ENCODE measurements around the gene GABRG3. TPM values are rescaled to one million over a fixed set of nuclear protein-coding genes. Genes with fewer than 3 reads are reported as not detected.

Gene GABRG3
- polyA plus RNA-seq, 1 donor: 2.1 TPM

DNA sequence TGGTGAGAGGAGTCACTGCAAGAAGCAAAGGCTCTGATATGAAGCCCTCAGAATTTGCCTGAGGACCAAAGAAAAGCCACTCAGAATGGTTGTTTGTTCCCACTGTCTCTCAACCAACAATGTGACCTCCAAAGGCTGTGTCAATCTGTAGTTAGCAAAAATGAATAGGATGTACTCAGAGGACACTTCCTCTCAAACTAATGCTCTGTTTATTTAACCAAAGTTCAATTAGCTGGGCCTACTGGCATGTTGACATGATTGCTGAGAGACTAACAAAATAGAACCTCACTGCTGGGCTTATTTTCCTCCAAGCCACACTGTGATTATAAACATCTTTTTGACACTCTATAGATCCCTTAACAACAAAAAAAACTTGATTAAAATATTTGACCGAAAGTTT lies 605.6 kb downstream of the GABRG3 start:
- DNase-seq: no peak

GRCh38 chr15:27579738-27580137 lies 608.8 kb downstream of the GABRG3 start:
- DNase-seq: no peak

DNA sequence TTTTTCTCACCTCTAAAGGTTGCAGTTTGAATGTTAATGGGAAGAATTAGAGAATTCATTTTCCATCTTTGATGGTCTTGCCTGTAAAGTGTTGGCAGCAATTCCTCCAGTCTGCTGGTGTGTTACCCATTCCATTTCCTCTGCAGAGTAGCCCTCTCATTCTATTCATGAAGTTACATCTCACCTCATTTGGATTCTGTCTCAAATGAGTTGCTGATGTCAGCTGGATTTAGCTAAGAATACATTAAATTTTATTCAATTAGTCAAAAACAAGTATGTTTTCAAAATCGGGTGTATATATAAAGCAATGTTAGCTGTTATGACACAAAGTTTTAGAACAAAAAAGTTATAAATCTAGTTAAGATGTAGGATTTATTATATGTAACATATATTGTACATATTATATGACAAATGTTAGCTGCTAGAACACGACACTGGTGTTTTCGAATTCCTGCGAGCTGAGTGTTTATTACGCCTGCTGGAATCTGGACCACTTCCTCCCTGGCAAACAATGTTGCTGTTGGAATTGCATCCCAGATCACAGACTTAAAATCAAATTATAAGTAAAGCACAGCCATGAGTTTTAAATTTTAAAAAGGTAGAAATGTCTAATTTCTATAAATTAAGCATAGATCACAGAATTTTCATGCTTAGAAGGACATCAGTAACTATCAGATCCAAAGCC lies 611.9 kb downstream of the GABRG3 start:
- no peak for DNase-seq

DNA sequence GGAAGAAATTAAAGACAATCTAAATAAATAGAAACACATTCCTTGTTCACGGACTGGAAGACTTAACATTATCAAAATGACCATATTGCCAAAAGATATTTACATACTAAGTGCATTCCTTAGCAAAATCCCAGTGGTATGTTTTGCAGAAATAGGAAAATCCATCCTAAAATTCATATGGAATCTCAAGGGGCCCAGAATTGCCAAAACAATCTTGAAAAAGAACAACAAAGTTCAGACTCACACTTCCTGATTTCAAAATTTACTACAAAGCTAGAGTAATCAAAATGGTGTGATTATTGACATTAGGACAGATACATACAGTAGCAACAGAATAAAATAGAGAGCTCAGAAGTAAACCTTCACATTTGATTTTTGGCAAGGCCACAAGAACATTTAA lies 612.7 kb downstream of the GABRG3 start:
- no peak for DNase-seq

- DNase-seq: no peak
Measured at GRCh38 chr15:27585041-27585640, 614.2 kb downstream of the GABRG3 start.

- DNase-seq: no peak
Measured at GRCh38 chr15:27587810-27588209, 616.8 kb downstream of the GABRG3 start.

DNA sequence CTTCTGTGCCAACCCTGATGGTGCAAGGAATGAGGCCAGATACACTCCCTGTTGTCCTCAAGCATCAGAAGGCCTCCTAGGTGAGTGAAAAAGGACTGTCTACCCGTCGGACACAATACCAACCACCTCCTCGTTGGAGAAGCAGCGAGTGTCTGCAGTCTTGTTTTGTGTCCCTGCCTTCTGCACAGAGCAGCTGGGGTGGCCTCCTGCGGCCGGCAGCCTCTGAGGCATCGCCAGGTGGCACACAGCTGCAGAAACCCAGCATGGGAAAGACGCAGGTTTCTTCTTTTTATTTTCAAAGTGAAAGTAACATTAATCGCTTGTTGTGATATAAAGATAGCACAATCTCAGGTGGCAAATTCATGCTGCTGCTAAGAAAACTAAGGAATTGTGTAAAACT lies 618.3 kb downstream of the GABRG3 start:
- DNase-seq: no peak

DNA sequence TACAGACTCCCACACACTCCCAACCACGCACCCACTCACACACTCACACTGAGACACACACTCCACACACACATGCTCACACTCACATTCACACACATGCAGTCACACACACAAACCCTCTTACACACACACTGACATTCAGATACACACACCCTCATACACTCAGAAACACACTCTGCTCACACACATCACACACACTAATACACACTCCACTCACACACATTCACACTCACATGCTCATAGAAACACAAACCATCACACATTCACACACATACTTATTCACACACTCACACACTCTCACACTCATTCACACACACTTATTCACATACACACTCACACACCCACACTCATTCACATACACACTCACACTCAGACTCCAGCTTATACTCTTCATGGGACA lies 618.8 kb downstream of the GABRG3 start:
- no peak for DNase-seq

Other genes with a start within 250 kb of the GABRG3 start
- 6.0 TPM for gene GABRB3, start 198.1 kb upstream of the GABRG3 start, polyA plus RNA-seq (ENCODE audit: insufficient read length)
- 0.38 TPM for gene GABRA5, start 104.1 kb upstream of the GABRG3 start, polyA plus RNA-seq (ENCODE audit: insufficient read length)